Endothelial cell of umbilical vein (primary cell): ENCODE measurements around the gene CSHL1. TPM values are rescaled to one million over a fixed set of nuclear protein-coding genes. Genes with fewer than 3 reads are reported as not detected.

Source experiments
- BruUV-seq: library from RNA; stranded (reverse); fragments of 400-500 nt; replicated peaks from 2 replicates; lab custom pipeline; 2021; lab: Mats Ljungman, UMichigan
- CTCF ChIA-PET: fragments of 300-600, 350-600 bp; sonication (Branson Sonifier 250); formaldehyde crosslinking; loops from one replicate; lab custom pipeline; 2021; ENCODE audit warnings: antibody characterized with exemption, inconsistent platforms; lab: Charles Lee
- POLR2A ChIA-PET: fragments of 300-600, 350-600 bp; sonication (Branson Sonifier 250); formaldehyde crosslinking; loops from one replicate; lab custom pipeline; 2021; ENCODE audit warnings: antibody characterized with exemption, inconsistent platforms; lab: Charles Lee
- DNase-seq: peaks from one replicate; pipeline ENCODE4 v3.0.0-alpha.2; 2011; ENCODE audit warnings: low read depth, low spot score
- FAIRE-seq: peaks from 2 replicates; lab custom pipeline; 2011; peaks lifted over from hg19 to GRCh38; lab: Jason Lieb, UNC
- H2AFZ ChIP-seq: 2 replicates; pipeline ENCODE4 v1.6.0; 2012; ENCODE audit warnings: low read depth, low read length, control low read depth, inconsistent platforms
- H3K27ac ChIP-seq: 2 replicates; pipeline ENCODE4 v1.5.1; 2011; ENCODE audit warnings: low read depth, mild to moderate bottlenecking, control low read depth, low read length, moderate library complexity; ENCODE audit not compliant: insufficient read depth
- H3K27me3 ChIP-seq, 2 experiments: 2 replicates each; pipeline versions ENCODE4 v1.6.0 to v1.6.1; 2011; ENCODE audit warnings: low read length in 2 of 2, mixed read lengths in 1 of 2; ENCODE audit not compliant: control insufficient read depth in 2 of 2, insufficient read depth in 2 of 2
- H3K36me3 ChIP-seq, 2 experiments: 2 replicates in 1 of 2; 3 replicates in 1 of 2; pipeline ENCODE4 v1.5.1; 2011; ENCODE audit warnings: low read length in 2 of 2, mild to moderate bottlenecking in 1 of 2, moderate library complexity in 1 of 2; ENCODE audit not compliant: control insufficient read depth in 2 of 2, insufficient read depth in 2 of 2; ENCODE audit errors: extremely low read depth in 1 of 2
- H3K4me1 ChIP-seq: 3 replicates; pipeline ENCODE4 v1.5.1; 2011; ENCODE audit warnings: mild to moderate bottlenecking, low read length; ENCODE audit not compliant: control insufficient read depth, insufficient read depth; ENCODE audit errors: extremely low read depth
- H3K4me2 ChIP-seq: 2 replicates; pipeline ENCODE4 v1.6.1; 2011; ENCODE audit warnings: low read length, control low read depth, mixed read lengths; ENCODE audit not compliant: insufficient read depth
- H3K4me3 ChIP-seq, 3 experiments: fragments of 200-600 bp in 1 of 3; sonication (generic), shearing (Covaris generic) in 1 of 3; replicated peaks in 1 of 3; 2 replicates each; pipeline ENCODE4 v1.5.1; 2011 to 2016; ENCODE audit warnings: control low read depth in 3 of 3, low read length in 3 of 3, mild to moderate bottlenecking in 2 of 3, inconsistent platforms in 1 of 3, low read depth in 1 of 3, moderate library complexity in 1 of 3; ENCODE audit not compliant: insufficient read depth in 1 of 3
- H3K79me2 ChIP-seq: 2 replicates; pipeline ENCODE4 v1.6.0; 2012; ENCODE audit warnings: low read length, inconsistent platforms; ENCODE audit not compliant: control insufficient read depth, insufficient read depth
- H3K9ac ChIP-seq: replicated peaks from 2 replicates; pipeline ENCODE3; 2011; ENCODE audit warnings: low read length, control low read depth; ENCODE audit not compliant: insufficient read depth; ENCODE audit errors: extremely low read depth
- H3K9me1 ChIP-seq: replicated peaks from 3 replicates; pipeline ENCODE4 v1.6.0; 2011; ENCODE audit warnings: mild to moderate bottlenecking, low read length; ENCODE audit not compliant: control insufficient read depth, insufficient read depth; ENCODE audit errors: extremely low read depth
- H3K9me3 ChIP-seq: replicated peaks from 2 replicates; pipeline ENCODE4 v1.5.1; 2012; ENCODE audit warnings: low read length, inconsistent platforms; ENCODE audit not compliant: control insufficient read depth, insufficient read depth
- H4K20me1 ChIP-seq: replicated peaks from 2 replicates; pipeline ENCODE3; 2011; ENCODE audit warnings: mild to moderate bottlenecking, low read length; ENCODE audit not compliant: control insufficient read depth, insufficient read depth; ENCODE audit errors: extremely low read depth
- CTCF ChIP-seq, 2 donors: IDR thresholded peaks; 1 replicate in 1 of 2; 2 replicates in 1 of 2; pipeline ENCODE4 v1.5.1; 2011; ENCODE audit warnings: low read length in 2 of 2, mild to moderate bottlenecking in 2 of 2, moderate library complexity in 2 of 2, control low read depth in 1 of 2, inconsistent platforms in 1 of 2, low read depth in 1 of 2; ENCODE audit not compliant: insufficient read depth in 1 of 2; ENCODE audit errors: extremely low read depth in 1 of 2
- EZH2 ChIP-seq: IDR thresholded peaks from 2 replicates; pipeline ENCODE4 v1.6.1; 2012; ENCODE audit warnings: borderline replicate concordance, low read depth, mild to moderate bottlenecking, moderate library complexity, low read length, inconsistent platforms; ENCODE audit not compliant: severe bottlenecking
- GATA2 ChIP-seq: IDR thresholded peaks from 2 replicates; pipeline ENCODE4 v1.7.0; 2011; ENCODE audit warnings: low read depth, mild to moderate bottlenecking, moderate library complexity, mixed read lengths, low read length; ENCODE audit not compliant: insufficient read length, insufficient read depth
- MYC ChIP-seq: IDR thresholded peaks from one replicate; pipeline ENCODE4 v1.6.1; 2011; ENCODE audit warnings: mild to moderate bottlenecking, low read depth, low read length
- POLR2A ChIP-seq: IDR thresholded peaks from 2 replicates; pipeline ENCODE4 v1.6.1; 2012; ENCODE audit warnings: low read depth, mild to moderate bottlenecking, control low read depth, low read length
- POLR2AphosphoS5 ChIP-seq: IDR thresholded peaks from 2 replicates; pipeline ENCODE4 v1.6.1; 2012; ENCODE audit warnings: low read depth, mild to moderate bottlenecking, control low read depth, low read length, moderate library complexity; ENCODE audit not compliant: insufficient read depth
- dilution Hi-C: fragments of 300-500 bp; cut with MboI; formaldehyde crosslinking; loops from one replicate; pipeline ENCODE4 v1.15.0; 2019; ENCODE audit warnings: low sequenced_read_pairs; ENCODE audit not compliant: extremely low pct_ligation_motif_present
- intact Hi-C: fragments of 100-400 bp; cut with micrococcal nuclease; formaldehyde crosslinking; loops from one replicate; pipeline ENCODE4 v1.10.0; 2022
- polyA plus RNA-seq, 4 experiments: library from polyadenylated mRNA; depleted of rRNA in 3 of 4; stranded (reverse) in 3 of 4; unstranded in 1 of 4; fragments of >200 nt; gene quantifications; 2 replicates each; pipeline versions ENCODE4 v1.2.1 to v1.2.3, GENCODE V29; 2011 to 2012; ENCODE audit warnings: missing spikeins in 1 of 4
- total RNA-seq: library from RNA; stranded (reverse); gene quantifications from 2 replicates; pipeline ENCODE4 v1.2.3, GENCODE V29; 2021

Gene CSHL1
- total and polyA plus RNA-seq, 2 donors (not counting 3 experiments of a cell fraction or from before 2014, with no cell fraction given) = not detected

GRCh38 chr17:63937920-63938319, 26.9 kb upstream of the CSHL1 start:
- Histone ChIP-seq H3K4me2 (no peak overlapping the region), H3K9ac (no peak overlapping the region), H4K20me1 (no peaks in the 10 kb centered on the region), H3K36me3 (no peaks in the 10 kb centered on the region), H3K9me1 (no peaks in the 10 kb centered on the region), H3K27ac (no peak overlapping the region), H3K79me2 (no peaks in the 10 kb centered on the region), H3K27me3 (no peaks in the 10 kb centered on the region), H2AFZ (no peak overlapping the region), H3K4me3 (no peak overlapping the region), H3K9me3 (no peaks in the 10 kb centered on the region), H3K4me1 (no peaks in the 10 kb centered on the region)
- ChIA-PET CTCF (interaction anchor here (1.3 to 2.3 kb wide), 2 partner anchors 8 to 195 kb away, joined by 5 to 8 read pairs; no protein-coding TSS in a partner anchor), POLR2A (no interaction called here)
- FAIRE-seq (no peak), DNase-seq (no peak)
- dilution Hi-C loops (no loop called here), intact Hi-C loops (no loop called here)
- TF ChIP-seq POLR2A = no peak
- no peak for TF ChIP-seq MYC
- TF ChIP-seq GATA2 = no peak
- no TSS peak for BruUV-seq

- H3K4me3 ChIP-seq = no peak overlapping the region
- ChIA-PET POLR2A (interaction anchor here (0.6 kb wide), 1 partner anchor 38 kb away, joined by 3 read pairs; no protein-coding TSS in a partner anchor), CTCF (interaction anchor here (1.2 to 2.3 kb wide), 3 partner anchors 9 to 196 kb away, joined by 5 to 8 read pairs (median 5); no protein-coding TSS in a partner anchor)
- no peaks in the 10 kb centered on the region for H3K79me2 ChIP-seq
- no peaks in the 10 kb centered on the region for H3K9me3 ChIP-seq
- H2AFZ ChIP-seq = no peak overlapping the region
- no peak for TF ChIP-seq MYC
- TF ChIP-seq POLR2AphosphoS5 = no peak
- no peak for TF ChIP-seq CTCF (IDR thresholded peaks at IDR 0.05; ENCODE audit: extremely low read depth in 1 of 2, insufficient read depth in 1 of 2, low read depth in 1 of 2, low read length in 2 of 2)
- no peak for TF ChIP-seq GATA2
- TF ChIP-seq EZH2 = no peak
- no peak overlapping the region for H3K9ac ChIP-seq
- no peak overlapping the region for H3K4me2 ChIP-seq
- no peaks in the 10 kb centered on the region for H3K36me3 ChIP-seq
- DNase-seq = no peak
- no peaks in the 10 kb centered on the region for H4K20me1 ChIP-seq
- no peak for FAIRE-seq
- no peak overlapping the region for H3K27ac ChIP-seq
- intact Hi-C loops (no loop called here), dilution Hi-C loops (no loop called here)
- no peaks in the 10 kb centered on the region for H3K9me1 ChIP-seq
- BruUV-seq = no TSS peak
- no peaks in the 10 kb centered on the region for H3K4me1 ChIP-seq
- H3K27me3 ChIP-seq = no peaks in the 10 kb centered on the region
Observed at GRCh38 chr17:63937319-63937718, 26.3 kb upstream of the CSHL1 start.
